Neural progenitor cell (in vitro differentiated cells): ENCODE data around the gene TAX1BP1. TPM values are rescaled to one million over a fixed set of nuclear protein-coding genes. Genes with fewer than 3 reads are reported as not detected.

Source experiments
- DNase-seq: peaks from one replicate; pipeline ENCODE4 v3.0.0-alpha.2; 2016; ENCODE audit warnings: low spot score
- H2AFZ ChIP-seq: fragments of 200-600 bp; sonication (generic); replicated peaks from 2 replicates; pipeline ENCODE4 v1.6.1; 2016; ENCODE audit warnings: antibody characterized with exemption
- H3F3A ChIP-seq: fragments of 200-600 bp; sonication (generic); 2 replicates; pipeline ENCODE4 v1.6.1; 2016; ENCODE audit warnings: antibody characterized with exemption, low read depth
- H3K27ac ChIP-seq: fragments of 200-600 bp; sonication (generic); 2 replicates; pipeline ENCODE4 v1.5.1; 2016; ENCODE audit warnings: mild to moderate bottlenecking
- H3K27me3 ChIP-seq: fragments of 200-600 bp; sonication (generic); 2 replicates; pipeline ENCODE4 v1.6.1; 2016; ENCODE audit warnings: mild to moderate bottlenecking, moderate library complexity
- H3K36me3 ChIP-seq: fragments of 200-600 bp; sonication (generic); 2 replicates; pipeline ENCODE4 v1.5.1; 2016
- H3K4me1 ChIP-seq: fragments of 200-600 bp; sonication (generic); 2 replicates; pipeline ENCODE4 v1.6.1; 2016; ENCODE audit warnings: mixed run types
- H3K4me2 ChIP-seq: fragments of 200-600 bp; sonication (generic); 2 replicates; pipeline ENCODE4 v1.6.1; 2016
- H3K4me3 ChIP-seq: fragments of 200-600 bp; sonication (generic); 2 replicates; pipeline ENCODE4 v1.5.1; 2016
- H3K79me2 ChIP-seq: fragments of 200-600 bp; sonication (generic); 2 replicates; pipeline ENCODE4 v1.6.1; 2016; ENCODE audit warnings: low read depth
- H3K9ac ChIP-seq: fragments of 200-600 bp; sonication (generic); 2 replicates; pipeline ENCODE4 v1.6.1; 2016
- H3K9me3 ChIP-seq: fragments of 200-600 bp; sonication (generic); 2 replicates; pipeline ENCODE4 v1.5.1; 2016; ENCODE audit warnings: low read depth
- H4K20me1 ChIP-seq: fragments of 200-600 bp; sonication (generic); 2 replicates; pipeline ENCODE4 v1.6.1; 2016; ENCODE audit warnings: low read depth
- H3K27ac Mint-ChIP-seq: 3 replicates; pipeline ENCODE4 v1.8.0; 2021; ENCODE audit warnings: mixed read lengths
- H3K27me3 Mint-ChIP-seq: 2 replicates; pipeline ENCODE4 v1.8.0; 2022; ENCODE audit warnings: low read depth, mild to moderate bottlenecking, inconsistent platforms, moderate library complexity, mixed read lengths; ENCODE audit not compliant: insufficient read depth
- H3K36me3 Mint-ChIP-seq: 3 replicates; pipeline ENCODE4 v1.8.0; 2021; ENCODE audit warnings: mixed read lengths
- H3K4me1 Mint-ChIP-seq: 3 replicates; pipeline ENCODE4 v1.8.0; 2021; ENCODE audit warnings: mixed read lengths
- H3K4me3 Mint-ChIP-seq: 3 replicates; pipeline ENCODE4 v1.8.0; 2021; ENCODE audit warnings: mild to moderate bottlenecking, moderate library complexity, mixed read lengths
- H3K9me3 Mint-ChIP-seq: 3 replicates; pipeline ENCODE4 v1.8.0; 2020; ENCODE audit warnings: mixed read lengths
- EZH2 ChIP-seq: fragments of 200-600 bp; sonication (generic); IDR thresholded peaks from 2 replicates; pipeline ENCODE4 v1.6.1; 2017; ENCODE audit warnings: antibody characterized with exemption, mild to moderate bottlenecking, moderate library complexity
- EZH2phosphoT487 ChIP-seq: fragments of 200-600 bp; sonication (generic); IDR thresholded peaks from 2 replicates; pipeline ENCODE4 v1.6.1; 2017; ENCODE audit warnings: antibody characterized with exemption
- total RNA-seq: library from RNA; depleted of rRNA; stranded (reverse); fragments of >200 nt; gene quantifications from 2 replicates; pipeline ENCODE4 v1.2.3, GENCODE V29; 2015; ENCODE audit warnings: low replicate concordance
- TF ChIP-seq, protein P1 (sequence below): fragments of 200-600 bp; sonication (generic); IDR thresholded peaks from 2 replicates; pipeline ENCODE4 v1.5.1; 2017; ENCODE audit warnings: antibody characterized with exemption, mild to moderate bottlenecking

TAX1BP1 gene
- total RNA-seq, 1 donor from 2014 or later = 80.0 TPM

DNA sequence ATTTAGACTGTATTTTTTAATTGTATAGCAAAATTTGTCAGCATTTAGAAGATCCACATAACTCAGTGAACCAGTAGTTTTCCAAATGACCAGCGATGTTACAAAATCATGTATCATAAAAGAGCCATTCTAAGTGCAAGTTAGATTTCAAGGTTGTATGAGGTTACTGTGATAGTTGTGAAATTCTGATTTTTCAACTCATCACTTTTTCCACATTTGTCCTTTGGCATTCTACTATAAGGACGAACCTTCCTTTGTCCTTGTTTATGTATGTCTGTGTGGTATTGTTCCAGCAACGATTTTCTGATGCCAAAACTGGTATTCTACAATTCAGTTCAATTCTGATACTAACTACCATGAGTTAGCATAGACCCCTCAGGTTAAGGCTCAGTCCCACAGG lies 64.2 kb downstream of the TAX1BP1 start:
- Histone ChIP-seq H3K9me3 (no peaks in the 10 kb centered on the region), H3K4me3 (no peak overlapping the region), H3K36me3 (no peaks in the 10 kb centered on the region), H3K9ac (no peak overlapping the region), H3K4me1 (no peaks in the 10 kb centered on the region), H3K27me3 (no peaks in the 10 kb centered on the region), H3K27ac (no peak overlapping the region), H3K79me2 (no peaks in the 10 kb centered on the region), H4K20me1 (no peaks in the 10 kb centered on the region), H3K4me2 (no peak overlapping the region), H3F3A (no peaks in the 10 kb centered on the region), H2AFZ (no peak overlapping the region)
- H3K36me3 Mint-ChIP-seq = peaks cover 8% of the 10 kb centered on the region
- no peak overlapping the region for H3K27ac Mint-ChIP-seq
- DNase-seq = no peak
- H3K4me1 Mint-ChIP-seq = no peaks in the 10 kb centered on the region
- no peaks in the 10 kb centered on the region for H3K27me3 Mint-ChIP-seq
- no peak for TF ChIP-seq EZH2phosphoT487
- TF ChIP-seq, protein P1, sequence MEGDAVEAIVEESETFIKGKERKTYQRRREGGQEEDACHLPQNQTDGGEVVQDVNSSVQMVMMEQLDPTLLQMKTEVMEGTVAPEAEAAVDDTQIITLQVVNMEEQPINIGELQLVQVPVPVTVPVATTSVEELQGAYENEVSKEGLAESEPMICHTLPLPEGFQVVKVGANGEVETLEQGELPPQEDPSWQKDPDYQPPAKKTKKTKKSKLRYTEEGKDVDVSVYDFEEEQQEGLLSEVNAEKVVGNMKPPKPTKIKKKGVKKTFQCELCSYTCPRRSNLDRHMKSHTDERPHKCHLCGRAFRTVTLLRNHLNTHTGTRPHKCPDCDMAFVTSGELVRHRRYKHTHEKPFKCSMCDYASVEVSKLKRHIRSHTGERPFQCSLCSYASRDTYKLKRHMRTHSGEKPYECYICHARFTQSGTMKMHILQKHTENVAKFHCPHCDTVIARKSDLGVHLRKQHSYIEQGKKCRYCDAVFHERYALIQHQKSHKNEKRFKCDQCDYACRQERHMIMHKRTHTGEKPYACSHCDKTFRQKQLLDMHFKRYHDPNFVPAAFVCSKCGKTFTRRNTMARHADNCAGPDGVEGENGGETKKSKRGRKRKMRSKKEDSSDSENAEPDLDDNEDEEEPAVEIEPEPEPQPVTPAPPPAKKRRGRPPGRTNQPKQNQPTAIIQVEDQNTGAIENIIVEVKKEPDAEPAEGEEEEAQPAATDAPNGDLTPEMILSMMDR = no peak
- TF ChIP-seq EZH2 = no peak
- no peak overlapping the region for H3K4me3 Mint-ChIP-seq
- H3K9me3 Mint-ChIP-seq = no peaks in the 10 kb centered on the region

DNA sequence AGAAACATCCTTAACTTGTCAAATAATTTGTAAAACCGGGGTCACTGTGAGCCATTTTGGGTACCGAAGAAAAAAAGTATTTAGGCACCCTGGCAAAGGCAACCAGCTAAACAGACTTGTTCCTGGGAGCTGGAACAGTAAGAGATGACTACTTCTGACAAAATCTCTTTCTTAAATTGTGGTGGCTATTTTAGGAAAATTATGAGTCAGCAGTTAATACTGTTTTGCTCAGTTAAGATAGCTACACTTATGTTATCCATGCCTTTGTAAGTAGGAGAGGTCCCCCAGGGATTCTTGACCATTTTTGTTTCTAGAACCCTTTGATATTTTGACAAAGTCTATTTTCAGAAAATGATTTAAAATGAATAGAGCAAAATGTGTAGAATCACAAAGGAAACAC lies 68.7 kb downstream of the TAX1BP1 start:
- Histone ChIP-seq H3K9ac (no peak overlapping the region), H3K4me3 (no peak overlapping the region), H3F3A (no peaks in the 10 kb centered on the region), H3K36me3 (no peaks in the 10 kb centered on the region), H3K4me1 (no peaks in the 10 kb centered on the region), H3K79me2 (no peaks in the 10 kb centered on the region), H4K20me1 (no peaks in the 10 kb centered on the region), H2AFZ (no peak overlapping the region), H3K9me3 (no peaks in the 10 kb centered on the region), H3K4me2 (no peak overlapping the region), H3K27me3 (no peaks in the 10 kb centered on the region), H3K27ac (no peak overlapping the region)
- H3K27me3 Mint-ChIP-seq = no peaks in the 10 kb centered on the region
- no peak overlapping the region for H3K4me3 Mint-ChIP-seq
- no peaks in the 10 kb centered on the region for H3K9me3 Mint-ChIP-seq
- no peaks in the 10 kb centered on the region for H3K4me1 Mint-ChIP-seq
- DNase-seq = no peak
- peaks cover 2% of the 10 kb centered on the region for H3K36me3 Mint-ChIP-seq
- H3K27ac Mint-ChIP-seq = no peak overlapping the region
- no peak for TF ChIP-seq EZH2
- no peak for TF ChIP-seq EZH2phosphoT487
- TF ChIP-seq, protein P1 = no peak

DNA sequence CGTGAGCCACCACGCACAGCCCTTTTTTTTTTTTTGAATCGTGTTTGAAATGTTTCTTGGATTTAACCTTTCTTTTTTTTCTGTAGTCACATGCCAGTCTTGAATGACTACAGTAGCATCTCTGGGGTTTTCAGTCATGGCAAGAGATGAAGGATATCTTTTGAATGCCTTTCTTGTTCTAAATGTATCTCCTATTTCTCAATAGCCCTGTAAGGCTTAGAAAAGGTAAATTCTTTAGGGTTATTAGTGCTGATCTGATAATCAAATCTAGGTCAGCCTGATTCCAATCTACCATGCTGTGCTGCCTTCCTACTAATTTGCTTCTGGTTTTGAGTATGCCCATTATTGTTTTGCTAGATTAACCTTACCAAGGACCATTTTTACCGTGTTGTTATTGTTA lies 70.2 kb downstream of the TAX1BP1 start:
- no peak for DNase-seq
- Histone ChIP-seq H3K4me3 (no peak overlapping the region), H3K4me1 (no peaks in the 10 kb centered on the region), H3K27me3 (no peaks in the 10 kb centered on the region), H3K79me2 (no peaks in the 10 kb centered on the region), H3K27ac (no peak overlapping the region), H3F3A (no peaks in the 10 kb centered on the region), H4K20me1 (no peaks in the 10 kb centered on the region), H3K9me3 (no peaks in the 10 kb centered on the region), H2AFZ (no peak overlapping the region), H3K36me3 (no peaks in the 10 kb centered on the region), H3K4me2 (no peak overlapping the region), H3K9ac (no peak overlapping the region)
- Mint-ChIP-seq H3K4me1 (no peaks in the 10 kb centered on the region), H3K4me3 (no peak overlapping the region), H3K27me3 (no peaks in the 10 kb centered on the region), H3K27ac (no peak overlapping the region), H3K36me3 (peaks cover 5% of the 10 kb centered on the region), H3K9me3 (no peaks in the 10 kb centered on the region)
- no peak for TF ChIP-seq EZH2
- TF ChIP-seq, protein P1 = no peak
- TF ChIP-seq EZH2phosphoT487 = no peak

DNA sequence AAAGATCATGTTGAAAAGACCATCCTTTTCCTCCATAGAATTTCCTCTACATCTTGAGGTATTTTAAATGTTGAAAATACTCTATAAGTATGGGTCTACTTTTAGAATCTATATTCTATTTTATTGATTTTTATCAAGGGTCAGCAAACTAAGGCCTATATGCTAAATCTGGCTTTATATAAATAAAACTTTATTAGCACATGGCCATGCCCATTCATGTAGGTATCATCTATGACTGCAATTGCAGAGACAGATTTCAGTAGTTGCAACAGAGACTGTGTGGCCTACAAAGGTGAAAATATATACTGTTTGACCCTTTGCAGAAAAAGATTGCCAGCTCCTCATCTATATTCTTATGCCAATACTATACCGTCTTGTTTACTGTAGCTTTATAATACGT lies 72.7 kb downstream of the TAX1BP1 start:
- H3K9me3 Mint-ChIP-seq = no peaks in the 10 kb centered on the region
- no peak overlapping the region for H3K4me3 ChIP-seq
- H3K27me3 ChIP-seq = no peaks in the 10 kb centered on the region
- no peak overlapping the region for H3K9ac ChIP-seq
- no peak overlapping the region for H3K4me3 Mint-ChIP-seq
- no peaks in the 10 kb centered on the region for H3K4me1 ChIP-seq
- H3K36me3 ChIP-seq = peaks cover 6% of the 10 kb centered on the region
- no peaks in the 10 kb centered on the region for H3K27me3 Mint-ChIP-seq
- no peaks in the 10 kb centered on the region for H3F3A ChIP-seq
- peaks cover 5% of the 10 kb centered on the region for H3K36me3 Mint-ChIP-seq
- H2AFZ ChIP-seq = no peak overlapping the region
- no peaks in the 10 kb centered on the region for H3K79me2 ChIP-seq
- no peak for DNase-seq
- no peaks in the 10 kb centered on the region for H3K4me1 Mint-ChIP-seq
- H4K20me1 ChIP-seq = no peaks in the 10 kb centered on the region
- no peak overlapping the region for H3K27ac Mint-ChIP-seq
- H3K27ac ChIP-seq = no peak overlapping the region
- no peak overlapping the region for H3K4me2 ChIP-seq
- TF ChIP-seq, protein P1 = no peak
- no peak for TF ChIP-seq EZH2
- no peak for TF ChIP-seq EZH2phosphoT487
- no peaks in the 10 kb centered on the region for H3K9me3 ChIP-seq
